Liver (tissue), 9 donors: ENCODE results near the gene TWF2. TPM values are rescaled to one million over a fixed set of nuclear protein-coding genes. Genes with fewer than 3 reads are reported as not detected.

Experiments
- DNase-seq: peaks from one replicate; pipeline ENCODE4 v3.0.0-alpha.2; 2017; ENCODE audit warnings: low spot score
- H3K27ac ChIP-seq, 2 donors: one replicate each; pipeline ENCODE4 v1.7.0; 2013; ENCODE audit warnings: inconsistent platforms in 2 of 2, low read length in 2 of 2, control low read depth in 1 of 2, low read depth in 1 of 2, mild to moderate bottlenecking in 1 of 2
- H3K27me3 ChIP-seq, 4 donors: one replicate each; pipeline versions ENCODE4 v1.6.1 to v1.7.0; 2013; ENCODE audit warnings: low read length in 3 of 4, inconsistent platforms in 1 of 4, mild to moderate bottlenecking in 1 of 4, moderate library complexity in 1 of 4; ENCODE audit not compliant: control insufficient read depth in 4 of 4, insufficient read depth in 4 of 4
- H3K36me3 ChIP-seq, 4 donors: one replicate each; pipeline versions ENCODE4 v1.6.1 to v1.7.0; 2013; ENCODE audit warnings: low read length in 3 of 4, mild to moderate bottlenecking in 3 of 4, low read depth in 1 of 4, moderate library complexity in 1 of 4; ENCODE audit not compliant: control insufficient read depth in 4 of 4, insufficient read depth in 3 of 4
- H3K4me1 ChIP-seq, 4 donors: one replicate each; pipeline versions ENCODE4 v1.6.1 to v1.7.0; 2013; ENCODE audit warnings: low read length in 3 of 4, mild to moderate bottlenecking in 3 of 4, moderate library complexity in 1 of 4; ENCODE audit not compliant: control insufficient read depth in 4 of 4, insufficient read depth in 4 of 4
- H3K4me3 ChIP-seq, 3 donors: one replicate each; pipeline versions ENCODE4 v1.6.1 to v1.7.0; 2013; ENCODE audit warnings: low read length in 3 of 3, control low read depth in 1 of 3, low read depth in 1 of 3, mild to moderate bottlenecking in 1 of 3
- H3K9ac ChIP-seq, 2 donors: one replicate each; pipeline ENCODE4 v1.7.0; 2013; ENCODE audit warnings: low read length in 2 of 2, mild to moderate bottlenecking in 2 of 2, moderate library complexity in 2 of 2, control low read depth in 1 of 2, low read depth in 1 of 2
- H3K9me3 ChIP-seq, 4 donors: one replicate each; pipeline versions ENCODE4 v1.6.1 to v1.7.0; 2013; ENCODE audit warnings: low read length in 3 of 4; ENCODE audit not compliant: control insufficient read depth in 4 of 4
- EGR1 ChIP-seq, 2 donors: IDR thresholded peaks; 2 replicates each; pipeline ENCODE4 v1.6.1; 2016 to 2018; ENCODE audit warnings: antibody characterized with exemption in 2 of 2, low read depth in 2 of 2
- FOXA1 ChIP-seq: IDR thresholded peaks from 2 replicates; pipeline ENCODE4 v1.6.1; 2016; ENCODE audit warnings: antibody characterized with exemption
- GABPA ChIP-seq, 2 donors: IDR thresholded peaks in 1 of 2; conservative IDR thresholded peaks in 1 of 2; 2 replicates each; pipeline ENCODE4 v1.6.1; 2016; ENCODE audit warnings: antibody characterized with exemption in 2 of 2, mild to moderate bottlenecking in 1 of 2, moderate library complexity in 1 of 2
- HNF4A ChIP-seq, 2 donors: conservative IDR thresholded peaks; 2 replicates each; pipeline ENCODE4 v1.6.1; 2016; ENCODE audit warnings: antibody characterized with exemption in 2 of 2, mild to moderate bottlenecking in 2 of 2
- HNF4G ChIP-seq: IDR thresholded peaks from 2 replicates; pipeline ENCODE4 v1.6.1; 2016; ENCODE audit warnings: antibody characterized with exemption
- JUND ChIP-seq, 2 donors: IDR thresholded peaks; 2 replicates each; pipeline ENCODE4 v1.6.1; 2016; ENCODE audit warnings: antibody characterized with exemption in 2 of 2
- NR2F2 ChIP-seq: IDR thresholded peaks from 2 replicates; pipeline ENCODE4 v1.6.1; 2016; ENCODE audit warnings: antibody characterized with exemption
- RAD21 ChIP-seq, 2 donors: IDR thresholded peaks; 2 replicates each; pipeline ENCODE4 v1.6.1; 2016; ENCODE audit warnings: antibody characterized with exemption in 2 of 2, mild to moderate bottlenecking in 2 of 2
- RXRA ChIP-seq, 2 donors: IDR thresholded peaks; 2 replicates each; pipeline ENCODE4 v1.6.1; 2017 to 2018; ENCODE audit warnings: antibody characterized with exemption in 2 of 2, mild to moderate bottlenecking in 1 of 2
- SP1 ChIP-seq: IDR thresholded peaks from 2 replicates; pipeline ENCODE4 v1.6.1; 2018; ENCODE audit warnings: antibody characterized with exemption, mild to moderate bottlenecking
- TAF1 ChIP-seq: conservative IDR thresholded peaks from 2 replicates; pipeline ENCODE4 v1.6.1; 2016; ENCODE audit warnings: antibody characterized with exemption, mild to moderate bottlenecking
- YY1 ChIP-seq: IDR thresholded peaks from 2 replicates; pipeline ENCODE4 v1.6.1; 2016; ENCODE audit warnings: antibody characterized with exemption, mild to moderate bottlenecking
- WGBS: extraction: QIAGEN DNeasy Blood & Tissue Kit; methylation state at CpG from one replicate; pipeline ENCODE4 v1.1.7; 2013; 5-methylcytosine and 5-hydroxymethylcytosine counted together
- polyA plus RNA-seq, 2 donors: library from polyadenylated mRNA; stranded (reverse) in 1 of 2; unstranded in 1 of 2; fragments of 200-250 nt in 1 of 2; fragments of >200 nt in 1 of 2; fragmentation: Nextera tagmentation in 1 of 2; extraction: Ambion mirVana in 1 of 2; gene quantifications; one replicate each; pipeline versions ENCODE4 v1.2.1 to v1.2.3, GENCODE V29; 2013 to 2015
- total RNA-seq, 2 donors: library from RNA; depleted of rRNA; stranded (reverse); fragments of >200 nt; gene quantifications; one replicate each; pipeline ENCODE4 v1.2.3, GENCODE V29; 2014
- TF ChIP-seq, protein P1 (sequence below): IDR thresholded peaks from 2 replicates; pipeline ENCODE4 v1.6.1; 2016; ENCODE audit warnings: antibody characterized with exemption, mild to moderate bottlenecking
- TF ChIP-seq, protein P2 (sequence below): IDR thresholded peaks from 2 replicates; pipeline ENCODE4 v1.6.1; 2016; ENCODE audit warnings: antibody characterized with exemption
- TF ChIP-seq, protein P3 (sequence below): IDR thresholded peaks from 2 replicates; pipeline ENCODE4 v1.6.1; 2016; ENCODE audit warnings: antibody characterized with exemption
- TF ChIP-seq, protein P4 (sequence below): fragments of 150-350 bp; IDR thresholded peaks from 2 replicates; pipeline ENCODE4 v1.5.1; 2017; ENCODE audit warnings: improper control_type of control experiment, low read depth, low read length; ENCODE audit not compliant: missing input control
- TF ChIP-seq, protein P5 (sequence below): IDR thresholded peaks from 2 replicates; pipeline ENCODE4 v1.6.1; 2016; ENCODE audit warnings: antibody characterized with exemption
- donor health status: healthy.
- donor health status: healthy.
- donor health status: healthy.
- donor health status: healthy.
- donor health status: healthy.

The TWF2 gene
- total and polyA plus RNA-seq, 4 donors: 12.0 to 26.3 (median 17.6) TPM

DNA sequence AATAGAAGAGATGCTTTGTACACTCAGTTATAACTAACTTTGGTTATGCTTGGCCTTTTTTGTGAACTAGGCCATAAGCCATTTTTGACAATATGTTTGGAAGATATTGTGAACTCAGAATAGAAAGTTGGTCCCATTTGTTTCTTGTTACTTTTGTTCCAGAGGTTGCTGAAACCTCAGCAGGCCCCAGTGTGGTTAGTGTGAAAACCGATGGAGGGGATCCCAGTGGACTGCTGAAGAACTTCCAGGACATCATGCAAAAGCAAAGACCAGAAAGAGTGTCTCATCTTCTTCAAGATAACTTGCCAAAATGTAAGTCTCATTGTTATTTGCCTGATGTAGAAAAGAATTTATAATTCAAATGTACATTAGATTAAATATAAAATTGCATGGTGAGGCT, 35.3 kb downstream of the TWF2 start:
- H3K4me3 ChIP-seq: peak overlapping the region in 1 of 3 donors; percentile 1
- no peaks in the 10 kb centered on the region for H3K27me3 ChIP-seq
- WGBS: 70% methylated on average over 1 of the region's 1 CpG
- H3K27ac ChIP-seq: peak overlapping the region; percentile 65 to 72
- TF ChIP-seq TAF1 (no peak), GABPA (IDR thresholded peaks at IDR 0.05 in 1 of 2, conservative IDR thresholded peaks at IDR 0.05 in 1 of 2) (no peak), HNF4A (conservative IDR thresholded peaks at IDR 0.05) (no peak), EGR1 (IDR thresholded peaks at IDR 0.05; ENCODE audit: low read depth in 2 of 2) (no peak), RAD21 (IDR thresholded peaks at IDR 0.05) (no peak), SP1 (no peak), YY1 (no peak)
- TF ChIP-seq, protein P1, sequence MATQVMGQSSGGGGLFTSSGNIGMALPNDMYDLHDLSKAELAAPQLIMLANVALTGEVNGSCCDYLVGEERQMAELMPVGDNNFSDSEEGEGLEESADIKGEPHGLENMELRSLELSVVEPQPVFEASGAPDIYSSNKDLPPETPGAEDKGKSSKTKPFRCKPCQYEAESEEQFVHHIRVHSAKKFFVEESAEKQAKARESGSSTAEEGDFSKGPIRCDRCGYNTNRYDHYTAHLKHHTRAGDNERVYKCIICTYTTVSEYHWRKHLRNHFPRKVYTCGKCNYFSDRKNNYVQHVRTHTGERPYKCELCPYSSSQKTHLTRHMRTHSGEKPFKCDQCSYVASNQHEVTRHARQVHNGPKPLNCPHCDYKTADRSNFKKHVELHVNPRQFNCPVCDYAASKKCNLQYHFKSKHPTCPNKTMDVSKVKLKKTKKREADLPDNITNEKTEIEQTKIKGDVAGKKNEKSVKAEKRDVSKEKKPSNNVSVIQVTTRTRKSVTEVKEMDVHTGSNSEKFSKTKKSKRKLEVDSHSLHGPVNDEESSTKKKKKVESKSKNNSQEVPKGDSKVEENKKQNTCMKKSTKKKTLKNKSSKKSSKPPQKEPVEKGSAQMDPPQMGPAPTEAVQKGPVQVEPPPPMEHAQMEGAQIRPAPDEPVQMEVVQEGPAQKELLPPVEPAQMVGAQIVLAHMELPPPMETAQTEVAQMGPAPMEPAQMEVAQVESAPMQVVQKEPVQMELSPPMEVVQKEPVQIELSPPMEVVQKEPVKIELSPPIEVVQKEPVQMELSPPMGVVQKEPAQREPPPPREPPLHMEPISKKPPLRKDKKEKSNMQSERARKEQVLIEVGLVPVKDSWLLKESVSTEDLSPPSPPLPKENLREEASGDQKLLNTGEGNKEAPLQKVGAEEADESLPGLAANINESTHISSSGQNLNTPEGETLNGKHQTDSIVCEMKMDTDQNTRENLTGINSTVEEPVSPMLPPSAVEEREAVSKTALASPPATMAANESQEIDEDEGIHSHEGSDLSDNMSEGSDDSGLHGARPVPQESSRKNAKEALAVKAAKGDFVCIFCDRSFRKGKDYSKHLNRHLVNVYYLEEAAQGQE: no peak
- TF ChIP-seq, protein P2, sequence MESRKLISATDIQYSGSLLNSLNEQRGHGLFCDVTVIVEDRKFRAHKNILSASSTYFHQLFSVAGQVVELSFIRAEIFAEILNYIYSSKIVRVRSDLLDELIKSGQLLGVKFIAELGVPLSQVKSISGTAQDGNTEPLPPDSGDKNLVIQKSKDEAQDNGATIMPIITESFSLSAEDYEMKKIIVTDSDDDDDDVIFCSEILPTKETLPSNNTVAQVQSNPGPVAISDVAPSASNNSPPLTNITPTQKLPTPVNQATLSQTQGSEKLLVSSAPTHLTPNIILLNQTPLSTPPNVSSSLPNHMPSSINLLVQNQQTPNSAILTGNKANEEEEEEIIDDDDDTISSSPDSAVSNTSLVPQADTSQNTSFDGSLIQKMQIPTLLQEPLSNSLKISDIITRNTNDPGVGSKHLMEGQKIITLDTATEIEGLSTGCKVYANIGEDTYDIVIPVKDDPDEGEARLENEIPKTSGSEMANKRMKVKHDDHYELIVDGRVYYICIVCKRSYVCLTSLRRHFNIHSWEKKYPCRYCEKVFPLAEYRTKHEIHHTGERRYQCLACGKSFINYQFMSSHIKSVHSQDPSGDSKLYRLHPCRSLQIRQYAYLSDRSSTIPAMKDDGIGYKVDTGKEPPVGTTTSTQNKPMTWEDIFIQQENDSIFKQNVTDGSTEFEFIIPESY: no peak
- peaks cover 10 to 68% (median 60%) of the 10 kb centered on the region in 4 donors for H3K36me3 ChIP-seq
- H3K9me3 ChIP-seq: no peaks in the 10 kb centered on the region
- no peak for DNase-seq
- peaks cover 5 to 69% (median 54%) of the 10 kb centered on the region in 4 donors for H3K4me1 ChIP-seq
- no peak overlapping the region for H3K9ac ChIP-seq

DNA sequence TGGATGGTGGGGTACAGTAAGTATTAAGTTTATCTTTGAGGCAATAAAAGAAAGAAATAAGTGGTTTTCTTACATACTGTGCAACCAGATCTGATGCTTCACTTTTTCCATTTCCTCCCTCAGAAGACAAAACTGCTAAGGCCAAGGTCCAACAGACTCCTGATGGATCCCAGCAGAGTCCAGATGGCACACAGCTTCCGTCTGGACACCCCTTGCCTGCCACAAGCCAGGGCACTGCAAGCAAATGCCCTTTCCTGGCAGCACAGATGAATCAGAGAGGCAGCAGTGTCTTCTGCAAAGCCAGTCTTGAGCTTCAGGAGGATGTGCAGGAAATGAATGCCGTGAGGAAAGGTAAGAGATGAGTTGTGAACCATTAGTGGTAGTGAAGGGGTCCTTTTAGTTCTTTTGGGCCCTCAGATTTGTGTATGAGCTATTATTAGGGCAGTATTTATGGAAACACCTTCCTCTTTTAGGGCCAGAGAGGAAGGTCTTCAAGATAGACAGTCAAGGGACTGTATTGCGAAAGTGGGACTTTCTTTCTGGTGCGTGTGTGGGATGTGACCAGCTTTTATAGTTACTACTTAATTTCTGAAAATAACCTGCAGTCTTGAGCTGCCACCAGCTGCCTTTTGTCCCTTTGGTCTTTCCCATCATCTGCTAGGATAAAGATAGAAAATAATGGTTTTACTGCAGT, 36.4 kb downstream of the TWF2 start:
- no peak for DNase-seq
- TF ChIP-seq RXRA (IDR thresholded peaks at IDR 0.05) (peak in 1 of 2 donors; percentile 36), GABPA (IDR thresholded peaks at IDR 0.05 in 1 of 2, conservative IDR thresholded peaks at IDR 0.05 in 1 of 2) (no peak), TAF1 (no peak), YY1 (no peak), NR2F2 (no peak), RAD21 (IDR thresholded peaks at IDR 0.05) (no peak), HNF4G (peak; percentile 14), SP1 (peak; percentile 33), FOXA1 (no peak), JUND (IDR thresholded peaks at IDR 0.05) (peak; percentile 21 to 86), HNF4A (conservative IDR thresholded peaks at IDR 0.05) (peak; percentile 70), EGR1 (IDR thresholded peaks at IDR 0.05; ENCODE audit: low read depth in 2 of 2) (peak in 1 of 2 donors; percentile 73)
- TF ChIP-seq, protein P3, sequence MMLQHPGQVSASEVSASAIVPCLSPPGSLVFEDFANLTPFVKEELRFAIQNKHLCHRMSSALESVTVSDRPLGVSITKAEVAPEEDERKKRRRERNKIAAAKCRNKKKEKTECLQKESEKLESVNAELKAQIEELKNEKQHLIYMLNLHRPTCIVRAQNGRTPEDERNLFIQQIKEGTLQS: peak; percentile 32
- TF ChIP-seq, protein P1: no peak
- TF ChIP-seq, protein P4, sequence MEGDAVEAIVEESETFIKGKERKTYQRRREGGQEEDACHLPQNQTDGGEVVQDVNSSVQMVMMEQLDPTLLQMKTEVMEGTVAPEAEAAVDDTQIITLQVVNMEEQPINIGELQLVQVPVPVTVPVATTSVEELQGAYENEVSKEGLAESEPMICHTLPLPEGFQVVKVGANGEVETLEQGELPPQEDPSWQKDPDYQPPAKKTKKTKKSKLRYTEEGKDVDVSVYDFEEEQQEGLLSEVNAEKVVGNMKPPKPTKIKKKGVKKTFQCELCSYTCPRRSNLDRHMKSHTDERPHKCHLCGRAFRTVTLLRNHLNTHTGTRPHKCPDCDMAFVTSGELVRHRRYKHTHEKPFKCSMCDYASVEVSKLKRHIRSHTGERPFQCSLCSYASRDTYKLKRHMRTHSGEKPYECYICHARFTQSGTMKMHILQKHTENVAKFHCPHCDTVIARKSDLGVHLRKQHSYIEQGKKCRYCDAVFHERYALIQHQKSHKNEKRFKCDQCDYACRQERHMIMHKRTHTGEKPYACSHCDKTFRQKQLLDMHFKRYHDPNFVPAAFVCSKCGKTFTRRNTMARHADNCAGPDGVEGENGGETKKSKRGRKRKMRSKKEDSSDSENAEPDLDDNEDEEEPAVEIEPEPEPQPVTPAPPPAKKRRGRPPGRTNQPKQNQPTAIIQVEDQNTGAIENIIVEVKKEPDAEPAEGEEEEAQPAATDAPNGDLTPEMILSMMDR: no peak
- TF ChIP-seq, protein P5, sequence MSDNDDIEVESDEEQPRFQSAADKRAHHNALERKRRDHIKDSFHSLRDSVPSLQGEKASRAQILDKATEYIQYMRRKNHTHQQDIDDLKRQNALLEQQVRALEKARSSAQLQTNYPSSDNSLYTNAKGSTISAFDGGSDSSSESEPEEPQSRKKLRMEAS: peak; percentile 5
- H3K27ac ChIP-seq: peak overlapping the region; percentile 65 to 72
- no peaks in the 10 kb centered on the region for H3K27me3 ChIP-seq
- H3K9ac ChIP-seq: peak overlapping the region in 1 of 2 donors; percentile 50
- H3K4me3 ChIP-seq: peak overlapping the region; percentile 8 to 20 (median 14)
- peaks cover 10 to 57% (median 49%) of the 10 kb centered on the region in 4 donors for H3K36me3 ChIP-seq
- H3K9me3 ChIP-seq: no peaks in the 10 kb centered on the region
- WGBS: 67% methylated on average over 4 of the region's 4 CpGs
- peaks cover 6 to 67% (median 49%) of the 10 kb centered on the region in 4 donors for H3K4me1 ChIP-seq
